GM12892 (cell line): ENCODE measurements around the gene OR2L3. TPM values are rescaled to one million over a fixed set of nuclear protein-coding genes. Genes with fewer than 3 reads are reported as not detected.
"Not testable (repeated sequence)": the region's sequence is repeated elsewhere in the genome, so short reads cannot be mapped to it uniquely, and the experiment has no call there.

ENCODE experiments used
- DNase-seq: peaks from one replicate; pipeline ENCODE4 v3.0.0; 2011; ENCODE audit not compliant: insufficient read length
- FAIRE-seq: peaks from 2 replicates; lab custom pipeline; 2011; peaks lifted over from hg19 to GRCh38; lab: Jason Lieb, UNC
- POLR2A ChIP-seq: IDR thresholded peaks from 2 replicates; pipeline ENCODE4 v1.6.1; 2011; ENCODE audit warnings: low read depth, low read length, control low read depth
- POLR2AphosphoS5 ChIP-seq: IDR thresholded peaks from 2 replicates; pipeline ENCODE4 v1.6.1; 2011; ENCODE audit warnings: low read depth, low read length, control low read depth
- TAF1 ChIP-seq: IDR thresholded peaks from 2 replicates; pipeline ENCODE4 v1.6.1; 2011; ENCODE audit warnings: low read depth, mild to moderate bottlenecking, control low read depth, low read length, borderline replicate concordance
- polyA plus RNA-seq: library from polyadenylated mRNA; unstranded; fragments of >200 nt; gene quantifications from one replicate; pipeline ENCODE4 v1.2.1, GENCODE V29; 2012; ENCODE audit warnings: missing spikeins, inconsistent platforms; ENCODE audit not compliant: missing spikeins

The OR2L3 gene
- not detected for polyA plus RNA-seq

DNA sequence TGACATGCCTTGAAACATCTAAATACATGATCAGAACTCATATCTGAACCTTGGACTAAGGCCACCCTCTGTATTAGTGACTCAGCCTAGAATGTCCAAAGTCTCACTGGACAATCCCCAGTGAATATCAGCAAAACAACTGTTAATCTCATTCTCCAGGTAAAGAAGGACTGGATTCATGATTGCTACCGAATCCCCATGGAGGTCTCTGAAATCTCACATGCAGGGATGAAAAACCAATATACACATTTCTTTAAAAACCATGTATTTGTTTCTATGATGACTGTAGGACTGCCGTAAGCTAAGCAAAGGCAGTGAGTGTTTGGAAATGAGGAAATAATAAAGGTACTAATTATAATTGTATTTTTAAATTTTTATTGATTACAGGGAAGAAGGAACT lies at the start of gene OR2L3:
Gene OR2L3, plus strand, starts transcription at position 301 of the 400 bp plus-strand sequence. CDS start 13,846 bp downstream, outside the sequence.
- DNase-seq (no peak), FAIRE-seq (no peak)
- TF ChIP-seq POLR2AphosphoS5: no peak
- no peak for TF ChIP-seq POLR2A
- no peak for TF ChIP-seq TAF1

- TF ChIP-seq TAF1 (no peak), POLR2A (no peak), POLR2AphosphoS5 (no peak)
- DNase-seq (no peak), FAIRE-seq (no peak)
Observed at GRCh38 chr1:247998811-247999210, 47.8 kb upstream of the OR2L3 start.

DNA sequence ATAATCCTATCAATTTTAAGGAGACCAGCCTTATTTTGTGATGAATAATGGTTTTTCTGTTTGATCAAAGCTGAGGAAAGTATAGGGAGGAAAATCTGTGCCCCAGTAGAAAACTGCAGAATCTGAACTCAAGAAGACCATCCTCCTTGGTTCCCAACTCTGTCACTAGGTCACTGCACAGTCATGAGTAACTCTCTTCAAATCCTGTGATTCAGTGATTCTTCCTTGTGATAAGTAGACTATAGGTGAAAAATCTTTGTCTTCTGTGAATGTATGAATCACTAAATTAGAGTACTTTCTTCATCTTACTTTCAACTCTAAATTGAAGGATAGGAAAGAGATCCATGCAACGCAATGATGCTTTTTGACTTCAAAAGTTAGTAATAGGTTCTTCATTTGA lies 46.5 kb upstream of the OR2L3 start:
- TF ChIP-seq TAF1 (no peak), POLR2AphosphoS5 (no peak), POLR2A (no peak)
- DNase-seq: no peak
- FAIRE-seq: no peak

- DNase-seq: no peak
- FAIRE-seq: no peak
- TF ChIP-seq POLR2A: no peak
- TF ChIP-seq POLR2AphosphoS5: no peak
- no peak for TF ChIP-seq TAF1
Observed at GRCh38 chr1:248007778-248008177, 38.9 kb upstream of the OR2L3 start.

DNA sequence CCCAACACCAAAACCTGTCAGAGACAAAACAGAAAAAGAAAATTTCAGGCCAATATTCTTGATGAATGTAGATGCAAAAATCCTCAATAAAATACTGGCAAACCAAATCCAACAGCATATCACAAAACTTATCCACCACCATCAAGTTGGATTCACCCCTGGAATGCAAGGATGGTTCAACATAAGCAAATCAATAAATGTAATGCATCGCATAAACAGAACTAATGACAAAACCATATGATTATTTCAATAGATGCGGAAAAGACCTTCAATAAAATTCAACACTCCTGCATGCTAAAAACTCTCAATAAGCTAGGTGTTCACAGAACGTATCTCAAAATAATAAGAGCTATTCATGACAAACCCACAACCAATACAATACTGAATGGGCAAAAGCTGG lies 37.0 kb upstream of the OR2L3 start:
- FAIRE-seq (no peak), DNase-seq (no peak)
- TF ChIP-seq POLR2AphosphoS5 (no peak), TAF1 (no peak), POLR2A (no peak)

DNA sequence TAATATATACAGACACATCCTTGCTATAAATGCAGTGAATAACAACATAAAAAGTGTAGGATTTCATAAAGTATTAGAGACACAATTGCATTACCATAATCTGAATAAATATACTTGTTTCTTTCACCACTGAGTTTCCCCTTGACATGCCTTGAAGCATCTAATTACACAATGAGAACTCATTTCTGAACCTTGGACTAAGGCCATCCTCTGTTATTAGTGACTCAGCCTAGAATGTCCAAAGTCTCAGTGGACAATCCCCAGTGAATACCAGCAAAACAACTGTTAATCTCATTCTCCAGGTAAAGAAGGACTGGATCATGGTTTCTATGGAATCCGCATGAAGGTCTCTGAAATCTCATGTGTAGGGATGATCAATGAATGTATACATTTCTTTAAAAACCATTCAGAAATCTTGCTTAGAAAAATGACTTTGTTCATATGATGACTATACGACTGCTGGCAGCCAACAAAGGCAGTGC lies 33.4 kb upstream of the OR2L3 start, which contains the start of gene OR2L5:
Gene OR2L5, plus strand, starts transcription at position 432 of the 482 bp plus-strand sequence. CDS start 8,288 bp downstream, outside the sequence.
- DNase-seq: no peak
- TF ChIP-seq POLR2AphosphoS5 (no peak), TAF1 (no peak), POLR2A (no peak)
- FAIRE-seq: no peak

GRCh38 chr1:248015803-248016202 lies 30.8 kb upstream of the OR2L3 start:
- no peak for TF ChIP-seq POLR2A
- DNase-seq (no peak), FAIRE-seq (no peak)

GRCh38 chr1:248029770-248030169 lies 16.9 kb upstream of the OR2L3 start, which contains the start of gene OR2L2:
OR2L2 (plus strand) TSS chr1:248030070; CDS start chr1:248038268, 8,198 bp downstream.
- no peak for DNase-seq
- no peak for FAIRE-seq
- TF ChIP-seq POLR2AphosphoS5 (no peak), POLR2A (no peak), TAF1 (no peak)

- TF ChIP-seq POLR2AphosphoS5: no peak
- no peak for TF ChIP-seq TAF1
- no peak for TF ChIP-seq POLR2A
- no peak for DNase-seq
- FAIRE-seq: no peak
Observed at GRCh38 chr1:248045209-248045608, 1.4 kb upstream of the OR2L3 start.

DNA sequence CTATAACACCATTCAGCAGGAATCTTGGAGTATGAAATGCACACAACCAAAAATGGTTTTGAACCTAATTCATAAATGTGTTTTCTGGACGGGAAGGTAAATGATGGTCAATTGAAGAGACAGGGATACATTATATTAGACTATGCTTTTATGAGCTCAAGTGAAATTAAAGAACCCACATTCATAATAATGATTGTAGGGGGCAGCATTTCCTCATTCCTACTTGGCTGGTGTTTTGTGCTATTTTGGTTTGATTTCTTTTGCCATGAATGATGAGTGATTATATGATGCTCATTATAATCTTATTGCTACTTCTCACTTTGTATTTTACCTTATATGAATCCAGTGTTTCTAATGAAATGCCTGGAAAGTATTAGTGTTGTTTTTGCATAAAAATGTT lies 372 bp downstream of the OR2L3 start:
- TF ChIP-seq POLR2A: no peak
- no peak for TF ChIP-seq POLR2AphosphoS5
- no peak for TF ChIP-seq TAF1
- DNase-seq: no peak

GRCh38 chr1:248054671-248055070 lies 8.0 kb downstream of the OR2L3 start:
- FAIRE-seq (no peak), DNase-seq (no peak)

More for the DNA sequence above, 372 bp downstream of the OR2L3 start:
- no peak for FAIRE-seq

GRCh38 chr1:248055261-248055660 lies 8.6 kb downstream of the OR2L3 start:
- DNase-seq (no peak), FAIRE-seq (no peak)
- no peak for TF ChIP-seq POLR2A

More at GRCh38 chr1:248054671-248055070, 8.0 kb downstream of the OR2L3 start:
- TF ChIP-seq POLR2AphosphoS5: no peak
- no peak for TF ChIP-seq TAF1
- no peak for TF ChIP-seq POLR2A

DNA sequence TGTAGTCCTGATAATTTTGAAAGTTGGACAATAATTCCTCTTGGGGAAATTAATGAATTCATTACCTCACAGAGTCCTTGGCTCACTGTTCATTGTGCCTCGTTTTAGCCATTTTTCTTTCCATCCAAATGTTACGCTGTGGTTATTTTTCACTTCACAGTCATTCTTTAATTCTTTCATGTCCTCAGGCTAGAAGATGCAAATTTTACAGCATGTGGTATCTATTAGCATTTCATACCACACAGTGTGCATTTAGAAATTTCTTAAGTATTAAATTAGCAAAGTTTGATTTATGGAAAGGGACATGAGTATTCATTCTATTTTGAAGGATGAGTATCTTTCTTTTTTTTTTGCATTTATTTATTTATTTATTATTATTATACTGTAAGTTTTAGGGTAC lies 18.4 kb downstream of the OR2L3 start:
- TF ChIP-seq POLR2A (no peak), POLR2AphosphoS5 (no peak)
- no peak for DNase-seq
- FAIRE-seq: no peak

DNA sequence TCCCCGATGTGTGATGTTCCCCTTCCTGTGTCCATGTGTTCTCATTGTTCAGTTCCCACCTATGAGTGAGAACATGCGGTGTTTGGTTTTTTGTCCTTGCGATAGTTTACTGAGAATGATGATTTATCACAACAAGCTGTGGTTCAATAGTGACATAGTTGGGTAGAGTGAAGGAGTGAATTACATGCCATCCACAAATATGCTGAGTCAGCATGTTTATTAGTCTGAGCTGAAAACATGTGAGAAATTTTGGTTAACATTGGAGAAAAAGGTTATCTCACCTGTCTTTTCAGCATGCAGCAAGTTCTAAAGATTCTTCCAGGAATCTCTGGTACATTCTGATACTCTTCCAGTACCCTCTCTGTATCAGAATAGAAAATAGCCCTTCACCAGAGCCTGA lies 19.0 kb downstream of the OR2L3 start:
- TF ChIP-seq POLR2AphosphoS5: no peak
- TF ChIP-seq POLR2A: no peak
- no peak for TF ChIP-seq TAF1
- DNase-seq (no peak), FAIRE-seq (no peak)

- FAIRE-seq, DNase-seq: not testable (repeated sequence)
Observed at GRCh38 chr1:248083864-248084263, 37.2 kb downstream of the OR2L3 start.
